Heart left ventricle (tissue), 16 donors: Measurements from ENCODE around the gene RUNX2. TPM values are rescaled to one million over a fixed set of nuclear protein-coding genes. Genes with fewer than 3 reads are reported as not detected.
A peak's percentile ranks its signal among the peaks of the same experiment; 100 is the strongest.

ENCODE experiments used
- ATAC-seq, 4 donors: fragments of 200-7000 bp; cut with Tn5 transposase; one replicate each; pipeline ENCODE4 v1.9.1; 2020 to 2022; ENCODE audit warnings: moderate library complexity in 4 of 4, mild to moderate bottlenecking in 3 of 4, moderate number of reproducible peaks in 1 of 4
- DNase-seq, 5 donors: peaks; one replicate each; pipeline ENCODE4 v3.0.0-alpha.2; 2020
- H3K27ac ChIP-seq, 12 donors: fragments of 200-600 bp; sonication (generic) in 4 of 12; one replicate each; pipeline versions ENCODE4 v1.5.0 to v1.8.0; 2016 to 2022; ENCODE audit warnings: mild to moderate bottlenecking in 2 of 12
- H3K27me3 ChIP-seq, 9 donors: fragments of 200-600 bp; sonication (generic) in 2 of 9; one replicate each; pipeline versions ENCODE4 v1.5.1 to v1.8.0; 2016 to 2022; ENCODE audit warnings: mild to moderate bottlenecking in 3 of 9
- H3K36me3 ChIP-seq, 9 donors: fragments of 200-600 bp; sonication (generic) in 2 of 9; one replicate each; pipeline versions ENCODE4 v1.5.0 to v1.8.0; 2018 to 2022; ENCODE audit warnings: mild to moderate bottlenecking in 2 of 9
- H3K4me1 ChIP-seq, 12 donors: fragments of 200-600 bp; sonication (generic) in 4 of 12; one replicate each; pipeline versions ENCODE4 v1.5.0 to v1.8.0; 2016 to 2022; ENCODE audit warnings: mild to moderate bottlenecking in 3 of 12
- H3K4me3 ChIP-seq, 12 donors: fragments of 200-600 bp; sonication (generic) in 4 of 12; one replicate each; pipeline versions ENCODE4 v1.5.0 to v1.8.0; 2017 to 2022; ENCODE audit warnings: mild to moderate bottlenecking in 9 of 12, moderate library complexity in 4 of 12
- H3K9me3 ChIP-seq, 12 donors: fragments of 200-600 bp; sonication (generic) in 4 of 12; one replicate each; pipeline versions ENCODE4 v1.5.0 to v1.8.0; 2016 to 2022; ENCODE audit warnings: mild to moderate bottlenecking in 1 of 12
- POLR2A ChIP-seq, 2 donors: fragments of 450-650 bp; IDR thresholded peaks; one replicate each; pipeline ENCODE4 v1.6.1; 2017; ENCODE audit warnings: antibody characterized with exemption in 2 of 2, mild to moderate bottlenecking in 2 of 2, moderate library complexity in 2 of 2
- WGBS, 4 donors: extraction: QIAGEN DNeasy Blood & Tissue Kit in 2 of 4; methylation state at CpG; one replicate each; pipeline versions ENCODE4 v1.1.5 to v1.1.7; 2013 to 2018; 5-methylcytosine and 5-hydroxymethylcytosine counted together
- intact Hi-C, 10 donors: fragments of 100-400 bp; cut with DNase I; formaldehyde crosslinking; loops; one replicate each; pipeline versions ENCODE4 v1.11.1 to v1.14.2; 2022
- polyA plus RNA-seq, 2 donors: library from polyadenylated mRNA; stranded (reverse); fragments of 200-250 nt; gene quantifications; one replicate each; pipeline ENCODE4 v1.2.3, GENCODE V29; 2013
- total RNA-seq, 9 donors: library from RNA; depleted of rRNA in 2 of 9; stranded (reverse); fragments of >200 nt in 2 of 9; fragmentation: NEBNext Ultra II Directional in 3 of 9; extraction: Animal tissue kit (Norgen Biotek cat#: 25700) in 3 of 9; gene quantifications; one replicate each; pipeline versions ENCODE4 v1.1.0 to v1.2.4, GENCODE V29; 2016 to 2023
- TF ChIP-seq, protein P1 (sequence below), 12 donors: fragments of 200-600 bp; sonication (generic) in 4 of 12; IDR thresholded peaks; one replicate each; pipeline versions ENCODE4 v1.5.0 to v1.8.0; 2018 to 2022; ENCODE audit warnings: antibody characterized with exemption in 12 of 12, mild to moderate bottlenecking in 5 of 12
- donor health status: ischemic (EF 13 %, LVEDD 7.1; RV severe dilation, severe dysfunction).
- donor health status: healthy with polysubstance abuse.
- donor health status: DM: no; HTN: yes; CAD: no.
- donor health status: DM: no; HTN: no; CAD: no.
- donor health status: ischemic (EF 25% LVEDD 6.9; RV normal size, moderate dysfunction).
- donor health status: ischemic (EF 25% LVEDD 5.7; RV mildly dilated, moderate dysfunction).
- donor health status: healthy.
- donor health status: DM: yes; HTN: yes; CAD: no.
- donor health status: ischemic (EF 35%, LVEDD 5.7; RV mildly dilated, moderate dysfunction).
- donor health status: nonischemic (EF 11% LVEDD 7.7; RV severe dilation, severe dysfunction).
- donor health status: DM: yes; HTN: yes; CAD: no.
- donor health status: PGD.
- donor health status: ischemic (EF 29% LVEDD 5.4; RV normal size, mild dysfunction).
- donor health status: nonischemic (EF 23%, LVEDD 6.1; RV moderate dilation, normal function).

The RUNX2 gene
- total and polyA plus RNA-seq, 11 donors = 0.37 to 3.1 (median 2.0) TPM

- intact Hi-C loops = loop anchor here in 7 of 10 donors (5.0 to 10.0 kb wide), 3 partner anchors 760 to 945 kb away; no protein-coding TSS in a partner anchor
- TF ChIP-seq, protein P1, sequence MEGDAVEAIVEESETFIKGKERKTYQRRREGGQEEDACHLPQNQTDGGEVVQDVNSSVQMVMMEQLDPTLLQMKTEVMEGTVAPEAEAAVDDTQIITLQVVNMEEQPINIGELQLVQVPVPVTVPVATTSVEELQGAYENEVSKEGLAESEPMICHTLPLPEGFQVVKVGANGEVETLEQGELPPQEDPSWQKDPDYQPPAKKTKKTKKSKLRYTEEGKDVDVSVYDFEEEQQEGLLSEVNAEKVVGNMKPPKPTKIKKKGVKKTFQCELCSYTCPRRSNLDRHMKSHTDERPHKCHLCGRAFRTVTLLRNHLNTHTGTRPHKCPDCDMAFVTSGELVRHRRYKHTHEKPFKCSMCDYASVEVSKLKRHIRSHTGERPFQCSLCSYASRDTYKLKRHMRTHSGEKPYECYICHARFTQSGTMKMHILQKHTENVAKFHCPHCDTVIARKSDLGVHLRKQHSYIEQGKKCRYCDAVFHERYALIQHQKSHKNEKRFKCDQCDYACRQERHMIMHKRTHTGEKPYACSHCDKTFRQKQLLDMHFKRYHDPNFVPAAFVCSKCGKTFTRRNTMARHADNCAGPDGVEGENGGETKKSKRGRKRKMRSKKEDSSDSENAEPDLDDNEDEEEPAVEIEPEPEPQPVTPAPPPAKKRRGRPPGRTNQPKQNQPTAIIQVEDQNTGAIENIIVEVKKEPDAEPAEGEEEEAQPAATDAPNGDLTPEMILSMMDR (IDR thresholded peaks at IDR 0.05) = no peak
- peaks cover 2 to 52% (median 27%) of the 10 kb centered on the region in 9 donors for H3K27me3 ChIP-seq
Observed at GRCh38 chr6:45417436-45417835, 89.3 kb downstream of the RUNX2 start.

DNA sequence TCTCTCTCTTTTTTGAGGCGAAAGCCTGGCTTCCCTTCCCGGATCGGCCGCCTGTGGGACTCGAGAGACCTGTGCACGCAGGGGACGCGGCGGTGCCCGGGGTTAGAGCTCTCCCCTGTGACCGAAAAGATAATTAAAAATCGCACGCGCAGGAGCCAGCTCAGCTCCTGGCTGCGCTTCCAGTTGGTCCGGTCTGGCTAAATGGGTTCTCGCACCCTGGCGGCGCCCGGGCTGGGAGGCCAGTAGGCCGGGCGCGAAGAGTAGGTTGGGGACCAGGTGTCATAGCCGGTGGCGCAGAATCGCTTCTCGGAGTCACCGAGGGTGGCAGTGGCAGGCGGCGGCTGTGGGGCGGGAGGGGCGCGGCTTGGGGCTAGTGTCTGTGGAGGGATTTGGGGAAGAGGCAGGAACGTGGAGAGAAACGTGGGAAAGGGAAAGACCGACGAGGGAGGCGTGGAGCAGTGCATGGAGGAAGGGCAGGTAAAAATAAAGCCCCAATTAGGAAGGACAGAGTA is 91.5 kb downstream of the RUNX2 start:
- intact Hi-C loops = loop anchor here (2.0 to 10.0 kb wide), 9 partner anchors 42 to 947 kb away; partner anchors contain the start of gene SUPT3H (in 2 of the 10)
- Histone ChIP-seq H3K27ac (no peak overlapping the region), H3K36me3 (no peaks in the 10 kb centered on the region), H3K4me3 (peak overlapping the region in 11 of 12 donors; percentile 2 to 81 (median 67)), H3K27me3 (peaks cover 2 to 66% (median 27%) of the 10 kb centered on the region in 9 donors), H3K4me1 (peaks cover 2 to 48% (median 21%) of the 10 kb centered on the region in 12 donors), H3K9me3 (no peaks in the 10 kb centered on the region)
- peak in 3 of 4 donors; percentile 54 to 75 (median 73) for ATAC-seq
- DNase-seq = peak; percentile 52 to 83 (median 57)
- 2 to 13% (median 4%) methylated on average over 37 to 38 of the region's 38 CpGs for WGBS, 4 donors
- TF ChIP-seq POLR2A (IDR thresholded peaks at IDR 0.05) = no peak
- TF ChIP-seq, protein P1 (IDR thresholded peaks at IDR 0.05) = peak; percentile 7 to 51 (median 28)

More at GRCh38 chr6:45417436-45417835, 89.3 kb downstream of the RUNX2 start:
- peaks cover 0 to 30% (median 14%) of the 10 kb centered on the region in 12 donors for H3K4me1 ChIP-seq
- no peak overlapping the region for H3K4me3 ChIP-seq
- DNase-seq (no peak), ATAC-seq (no peak)
- H3K36me3 ChIP-seq = no peaks in the 10 kb centered on the region
- H3K27ac ChIP-seq = no peak overlapping the region
- H3K9me3 ChIP-seq = no peaks in the 10 kb centered on the region
- WGBS, 4 donors = 91 to 94% (median 93%) methylated on average over 2 of the region's 2 CpGs

GRCh38 chr6:45420083-45420908 is 92.2 kb downstream of the RUNX2 start:
- WGBS, 4 donors = 5 to 10% (median 8%) methylated on average over 34 to 40 of the region's 40 CpGs
- Histone ChIP-seq H3K9me3 (no peaks in the 10 kb centered on the region), H3K36me3 (no peaks in the 10 kb centered on the region), H3K27ac (peak overlapping the region in 1 of 12 donors; percentile 78), H3K4me1 (peaks cover 2 to 48% (median 21%) of the 10 kb centered on the region in 12 donors), H3K4me3 (peak overlapping the region in 11 of 12 donors; percentile 0 to 81 (median 67)), H3K27me3 (peaks cover 2 to 64% (median 24%) of the 10 kb centered on the region in 9 donors)
- TF ChIP-seq, protein P1 (IDR thresholded peaks at IDR 0.05) = no peak
- TF ChIP-seq POLR2A (IDR thresholded peaks at IDR 0.05) = no peak
- DNase-seq (peak in 2 of 5 donors; percentile 24 to 26), ATAC-seq (peak in 1 of 4 donors; percentile 18)
- intact Hi-C loops = loop anchor here in 8 of 10 donors (5.0 to 10.0 kb wide), 4 partner anchors 43 to 763 kb away; partner anchors contain the start of gene SUPT3H (in 2 of the 8)
